GM12878 (cell line): ENCODE measurements around the gene CNST. TPM values are rescaled to one million over a fixed set of nuclear protein-coding genes. Genes with fewer than 3 reads are reported as not detected.

Experiments
- ATAC-seq: fragments of 200-7000 bp; cut with Tn5 transposase; 3 replicates; pipeline ENCODE4 v1.9.1; 2020; ENCODE audit warnings: mild to moderate bottlenecking, moderate library complexity
- BruUV-seq: library from RNA; stranded (reverse); fragments of 400-500 nt; replicated peaks from 2 replicates; lab custom pipeline; 2021; lab: Mats Ljungman, UMichigan
- CTCF ChIA-PET: fragments of 300-600 bp; sonication (Branson Sonifier 250); formaldehyde crosslinking; extraction: SDS; loops from one replicate; lab custom pipeline; 2021; ENCODE audit warnings: inconsistent platforms; lab: Yijun Ruan, JAX
- POLR2A ChIA-PET: fragments of 350-600 bp; formaldehyde crosslinking; extraction: SDS; loops from one replicate; lab custom pipeline; 2021; ENCODE audit warnings: inconsistent platforms; lab: Charles Lee
- RAD21 ChIA-PET: fragments of 300-600 bp; sonication (Branson Sonifier 250); formaldehyde crosslinking; loops from one replicate; lab custom pipeline; 2023; ENCODE audit warnings: antibody characterized with exemption; ENCODE audit not compliant: unreplicated experiment; lab: Charles Lee
- SMC1A ChIA-PET: fragments of 300-600 bp; sonication (Branson Sonifier 250); formaldehyde crosslinking; loops from one replicate; lab custom pipeline; 2023; ENCODE audit not compliant: unreplicated experiment, uncharacterized antibody; lab: Charles Lee
- DNase-seq: peaks from one replicate; pipeline ENCODE4 v3.0.0-alpha.2; 2011; ENCODE audit warnings: low read depth, low spot score
- FAIRE-seq: peaks from 3 replicates; lab custom pipeline; 2011; peaks lifted over from hg19 to GRCh38; lab: Jason Lieb, UNC
- H2AFZ ChIP-seq: 2 replicates; pipeline ENCODE4 v1.6.0; 2011; ENCODE audit warnings: low read depth, low read length, control low read depth; ENCODE audit not compliant: control insufficient read depth
- H3K27ac ChIP-seq: 2 replicates; pipeline ENCODE4 v1.5.1; 2011; ENCODE audit warnings: control low read depth; ENCODE audit not compliant: control insufficient read depth, insufficient read depth
- H3K27me3 ChIP-seq, 2 experiments: replicated peaks in 1 of 2; 2 replicates each; pipeline versions ENCODE4 v1.6.0 to v1.6.1; 2011; ENCODE audit warnings: low read length in 1 of 2; ENCODE audit not compliant: control insufficient read depth in 2 of 2, insufficient read depth in 2 of 2
- H3K36me3 ChIP-seq, 2 experiments: 2 replicates each; pipeline ENCODE4 v1.5.1; 2011; ENCODE audit warnings: low read length in 1 of 2; ENCODE audit not compliant: control insufficient read depth in 2 of 2, insufficient read depth in 2 of 2
- H3K4me1 ChIP-seq: 2 replicates; pipeline ENCODE4 v1.6.1; 2011; ENCODE audit warnings: mild to moderate bottlenecking, low read length, moderate library complexity, mixed read lengths; ENCODE audit not compliant: control insufficient read depth, insufficient read depth
- H3K4me2 ChIP-seq: 2 replicates; pipeline ENCODE4 v1.6.0; 2011; ENCODE audit warnings: control low read depth; ENCODE audit not compliant: control insufficient read depth, insufficient read depth
- H3K4me3 ChIP-seq: fragments of 200-600 bp; sonication (generic); 2 replicates; pipeline ENCODE4 v1.5.1; 2016
- H3K79me2 ChIP-seq: 2 replicates; pipeline ENCODE4 v1.6.0; 2011; ENCODE audit warnings: low read length; ENCODE audit not compliant: control insufficient read depth, insufficient read depth
- H3K9ac ChIP-seq: 2 replicates; pipeline ENCODE4 v1.8.0; 2011; ENCODE audit warnings: low read length, control low read depth, mixed read lengths; ENCODE audit not compliant: control insufficient read depth, insufficient read depth
- H3K9me3 ChIP-seq: replicated peaks from 3 replicates; pipeline ENCODE4 v1.5.1; 2011; ENCODE audit warnings: mild to moderate bottlenecking, low read length; ENCODE audit not compliant: control insufficient read depth, insufficient read depth
- H4K20me1 ChIP-seq: 2 replicates; pipeline ENCODE4 v1.6.0; 2011; ENCODE audit not compliant: control insufficient read depth, insufficient read depth
- CHD1 ChIP-seq: IDR thresholded peaks from 2 replicates; pipeline ENCODE4 v1.6.1; 2012; ENCODE audit warnings: low read depth, low read length, improper control_type of control experiment
- CTCF ChIP-seq, 3 experiments: IDR thresholded peaks in 2 of 3; conservative IDR thresholded peaks in 1 of 3; 2 replicates each; pipeline ENCODE4 v1.5.1; 2011; ENCODE audit warnings: low read depth in 3 of 3, low read length in 3 of 3, mild to moderate bottlenecking in 3 of 3, control low read depth in 2 of 3, moderate library complexity in 2 of 3, inconsistent platforms in 1 of 3, mixed read lengths in 1 of 3; ENCODE audit not compliant: control insufficient read depth in 2 of 3, insufficient read depth in 1 of 3; ENCODE audit errors: extremely low read depth in 1 of 3
- MLLT1 ChIP-seq: fragments of 450-650 bp; IDR thresholded peaks from 2 replicates; pipeline ENCODE4 v1.6.1; 2016; ENCODE audit warnings: mild to moderate bottlenecking
- NFYB ChIP-seq: IDR thresholded peaks from 2 replicates; pipeline ENCODE4 v1.6.1; 2011; ENCODE audit warnings: low read depth, mild to moderate bottlenecking, low read length, improper control_type of control experiment, moderate library complexity; ENCODE audit not compliant: insufficient read depth
- NKRF ChIP-seq: fragments of 450-650 bp; conservative IDR thresholded peaks from 2 replicates; pipeline ENCODE4 v1.6.1; 2017; ENCODE audit warnings: mild to moderate bottlenecking, moderate library complexity
- NR2C2 ChIP-seq: IDR thresholded peaks from 2 replicates; pipeline ENCODE4 v1.6.1; 2011; ENCODE audit warnings: borderline replicate concordance, low read depth; ENCODE audit not compliant: control insufficient read depth, insufficient read length
- PBX3 ChIP-seq: IDR thresholded peaks from 2 replicates; pipeline ENCODE4 v1.6.1; 2011; ENCODE audit warnings: mild to moderate bottlenecking, low read depth, low read length, moderate library complexity; ENCODE audit not compliant: insufficient replicate concordance
- POLR2AphosphoS5 ChIP-seq: IDR thresholded peaks from 2 replicates; pipeline ENCODE4 v1.6.1; 2011; ENCODE audit warnings: mild to moderate bottlenecking, low read length, inconsistent platforms
- RELA ChIP-seq: fragments of 450-650 bp; IDR thresholded peaks from 2 replicates; pipeline ENCODE4 v1.8.0; 2014; ENCODE audit warnings: borderline replicate concordance; ENCODE audit not compliant: partially characterized antibody
- SKIL ChIP-seq: fragments of 450-650 bp; IDR thresholded peaks from 2 replicates; pipeline ENCODE4 v1.6.1; 2017; ENCODE audit warnings: mild to moderate bottlenecking, low read depth, inconsistent platforms; ENCODE audit not compliant: poor library complexity, severe bottlenecking
- TCF12 ChIP-seq: IDR thresholded peaks from 2 replicates; pipeline ENCODE4 v1.6.1; 2011; ENCODE audit warnings: low read depth, mild to moderate bottlenecking, low read length
- YY1 ChIP-seq: IDR thresholded peaks from 2 replicates; pipeline ENCODE4 v1.6.1; 2011; ENCODE audit warnings: low read depth, mild to moderate bottlenecking, low read length
- ZZZ3 ChIP-seq: IDR thresholded peaks from 2 replicates; pipeline ENCODE4 v1.6.1; 2011; ENCODE audit warnings: low read depth; ENCODE audit not compliant: control insufficient read depth, insufficient read length
- WGBS: methylation state at CpG from one replicate; pipeline ENCODE4 v1.1.6; 2016; ENCODE audit warnings: low lambda C conversion rate; ENCODE audit not compliant: insufficient replicate concordance, insufficient coverage; ENCODE audit errors: missing lambda C conversion rate; 5-methylcytosine and 5-hydroxymethylcytosine counted together
- in situ Hi-C: fragments of 300-500 bp; cut with MboI; formaldehyde crosslinking; loops from 9 replicates; pipeline ENCODE4 v1.14.3; 2018; ENCODE audit warnings: mixed read lengths
- intact Hi-C: fragments of 100-400 bp; cut with micrococcal nuclease; formaldehyde crosslinking; loops from one replicate; pipeline ENCODE4 v1.14.2; 2022; ENCODE audit not compliant: unreplicated experiment
- polyA plus RNA-seq, 11 experiments: library from polyadenylated mRNA; depleted of rRNA in 4 of 11; unstranded in 6 of 11; stranded (reverse) in 5 of 11; fragments of >200 nt; fragmentation: Nextera tagmentation in 4 of 11; fragmentation: Illumina TruSeq in 1 of 11; extraction: Ambion mirVana in 4 of 11; extraction: Trizol in 1 of 11; gene quantifications; 1 replicate in 1 of 11; 2 replicates in 10 of 11; pipeline versions ENCODE4 v1.2.1 to v1.2.3, GENCODE V29; 2011 to 2016; ENCODE audit warnings: inconsistent platforms in 2 of 11, missing spikeins in 2 of 11, low read depth in 1 of 11
- total RNA-seq, 4 experiments: library from RNA; depleted of rRNA in 3 of 4; stranded (reverse); fragments of >200 nt in 3 of 4; fragmentation: Illumina TruSeq in 1 of 4; extraction: Trizol in 1 of 4; gene quantifications; 2 replicates each; pipeline versions ENCODE4 v1.2.1 to v1.2.3, GENCODE V29; 2013 to 2021

CNST gene
- total and polyA plus RNA-seq, 10 of the 15 experiments (the other 5 are each of a cell fraction or from before 2014, with no cell fraction given), result 4.8 to 16.2 (median 12.3) TPM

- H2AFZ ChIP-seq, result no peak overlapping the region
- intact Hi-C loops (no loop called here), in situ Hi-C loops (no loop called here)
- no peak overlapping the region for H3K27ac ChIP-seq
- CTCF ChIA-PET, result no interaction called here
- peaks cover 5% of the 10 kb centered on the region for H3K4me1 ChIP-seq
- H4K20me1 ChIP-seq, result no peaks in the 10 kb centered on the region
- ATAC-seq (no peak), FAIRE-seq (no peak), DNase-seq (no peak)
- H3K36me3 ChIP-seq, result peaks cover 8 to 21% of the 10 kb centered on the region in 2 experiments
- no peak overlapping the region for H3K4me2 ChIP-seq
- no TSS peak for BruUV-seq
- no peak overlapping the region for H3K4me3 ChIP-seq
- SMC1A ChIA-PET, result interaction anchor here (0.8 kb wide), 1 partner anchor 112 kb away, joined by 3 read pairs; no protein-coding TSS in a partner anchor
- RAD21 ChIA-PET, result no interaction called here
- no peaks in the 10 kb centered on the region for H3K27me3 ChIP-seq
- POLR2A ChIA-PET, result no interaction called here
- no peak overlapping the region for H3K9ac ChIP-seq
- H3K79me2 ChIP-seq, result no peaks in the 10 kb centered on the region
- H3K9me3 ChIP-seq, result no peaks in the 10 kb centered on the region
- WGBS, result 98% methylated on average over 8 of the region's 8 CpGs
- TF ChIP-seq MLLT1, result no peak
- TF ChIP-seq POLR2AphosphoS5, result no peak
- no peak for TF ChIP-seq NR2C2
- TF ChIP-seq NKRF, result no peak
- no peak for TF ChIP-seq PBX3
- TF ChIP-seq NFYB, result no peak
- no peak for TF ChIP-seq CHD1
- TF ChIP-seq ZZZ3, result no peak
- no peak for TF ChIP-seq CTCF (IDR thresholded peaks at IDR 0.05 in 2 of 3, conservative IDR thresholded peaks at IDR 0.05 in 1 of 3; ENCODE audit: control insufficient read depth in 2 of 3, extremely low read depth in 1 of 3, insufficient read depth in 1 of 3, low read depth in 3 of 3, low read length in 3 of 3)
- no peak for TF ChIP-seq TCF12
- TF ChIP-seq SKIL, result no peak
- TF ChIP-seq YY1, result no peak
- no peak for TF ChIP-seq RELA
Measured at GRCh38 chr1:246647513-246647912, 81.3 kb downstream of the CNST start.
